Urinary bladder (tissue), 4 donors: ENCODE data around the gene SKOR2. TPM values are rescaled to one million over a fixed set of nuclear protein-coding genes. Genes with fewer than 3 reads are reported as not detected.
"Not testable (repeated sequence)": the region's sequence is repeated elsewhere in the genome, so short reads cannot be mapped to it uniquely, and the experiment has no call there.

Experiments
- DNase-seq: peaks from one replicate; pipeline ENCODE4 v3.0.0-alpha.2; 2015; ENCODE audit errors: extremely low spot score
- H3K27ac ChIP-seq: one replicate; pipeline ENCODE4 v1.5.1; 2013; ENCODE audit warnings: low read depth, mild to moderate bottlenecking, moderate library complexity
- H3K36me3 ChIP-seq: one replicate; pipeline ENCODE4 v1.6.1; 2013; ENCODE audit warnings: mild to moderate bottlenecking, moderate library complexity; ENCODE audit not compliant: insufficient read depth
- H3K4me1 ChIP-seq: one replicate; pipeline ENCODE4 v1.6.1; 2013; ENCODE audit warnings: mild to moderate bottlenecking, moderate library complexity; ENCODE audit not compliant: insufficient read depth
- H3K4me3 ChIP-seq: one replicate; pipeline ENCODE4 v1.5.1; 2013; ENCODE audit warnings: low read depth, low read length
- WGBS: extraction: QIAGEN DNeasy Blood & Tissue Kit; methylation state at CpG from one replicate; pipeline ENCODE4 v1.1.7; 2013; 5-methylcytosine and 5-hydroxymethylcytosine counted together
- polyA plus RNA-seq: library from polyadenylated mRNA; stranded (reverse); fragments of 200-250 nt; gene quantifications from one replicate; pipeline ENCODE4 v1.2.3, GENCODE V29; 2013
- small RNA-seq: library from RNA; depleted of rRNA; stranded (forward); fragments of <200 nt; gene quantifications from one replicate; pipeline ENCODE3, GENCODE V24; 2014
- total RNA-seq: library from RNA; depleted of rRNA; stranded (reverse); fragments of >200 nt; gene quantifications from one replicate; pipeline ENCODE4 v1.2.3, GENCODE V29; 2014
- donor health status: healthy with polysubstance abuse.
- donor health status: healthy.

The SKOR2 gene
- total and polyA plus RNA-seq, 2 donors = not detected

GRCh38 chr18:47168509-47168908, 83.0 kb downstream of the SKOR2 start:
- no peak for DNase-seq
- H3K36me3 ChIP-seq = no peaks in the 10 kb centered on the region
- no peak overlapping the region for H3K27ac ChIP-seq
- H3K4me1 ChIP-seq = no peaks in the 10 kb centered on the region
- H3K4me3 ChIP-seq = no peak overlapping the region

GRCh38 chr18:47166294-47166693, 85.2 kb downstream of the SKOR2 start:
- H3K4me1 ChIP-seq = no peaks in the 10 kb centered on the region
- WGBS = 62% methylated on average over 2 of the region's 2 CpGs
- DNase-seq = no peak
- no peak overlapping the region for H3K27ac ChIP-seq
- H3K36me3 ChIP-seq = no peaks in the 10 kb centered on the region
- H3K4me3 ChIP-seq = no peak overlapping the region

- Histone ChIP-seq H3K27ac (no peak overlapping the region), H3K4me1 (no peaks in the 10 kb centered on the region), H3K4me3 (no peak overlapping the region), H3K36me3 (no peaks in the 10 kb centered on the region)
- no peak for DNase-seq
- 82% methylated on average over 5 of the region's 5 CpGs for WGBS
These were observed 88.2 kb downstream of the SKOR2 start for GRCh38 chr18:47163241-47163640.

GRCh38 chr18:47160256-47160655, 91.2 kb downstream of the SKOR2 start:
- Histone ChIP-seq H3K36me3 (no peaks in the 10 kb centered on the region), H3K4me3 (no peak overlapping the region), H3K27ac (no peak overlapping the region), H3K4me1 (no peaks in the 10 kb centered on the region)
- DNase-seq = no peak
- 97% methylated on average over 5 of the region's 5 CpGs for WGBS

GRCh38 chr18:47158404-47158803, 93.1 kb downstream of the SKOR2 start:
- H3K4me1 ChIP-seq, DNase-seq, H3K27ac ChIP-seq, H3K4me3 ChIP-seq, H3K36me3 ChIP-seq: not testable (repeated sequence)
- 91% methylated on average over 16 of the region's 16 CpGs for WGBS

Small RNA genes within 50 kb of the gene (small RNA-seq; reads per million reads assigned to genes)
- not detected for gene RNU6-1131P

Other genes with a start within 250 kb of the SKOR2 start
- gene ELOA2, start 216.0 kb downstream of the SKOR2 start, total RNA-seq = not detected
- gene ELOA2, start 216.0 kb downstream of the SKOR2 start, polyA plus RNA-seq = not detected
- 28.7 TPM for gene HDHD2, start 101.2 kb downstream of the SKOR2 start, total RNA-seq
- gene HDHD2, start 101.2 kb downstream of the SKOR2 start, polyA plus RNA-seq = 28.7 TPM
- gene IER3IP1, start 75.3 kb downstream of the SKOR2 start, total RNA-seq = 31.4 TPM
- gene IER3IP1, start 75.3 kb downstream of the SKOR2 start, polyA plus RNA-seq = 12.9 TPM